KOPT-K1 (cell line): ENCODE results near the gene INPP4B.

ENCODE experiments used
- H3K27ac ChIP-seq: fragments of 200-600 bp; sonication (generic); 2 replicates; pipeline ENCODE4 v1.5.1; 2016; ENCODE audit warnings: antibody characterized with exemption, mild to moderate bottlenecking, low read depth, low read length; ENCODE audit not compliant: poor library complexity, severe bottlenecking
- H3K36me3 ChIP-seq: fragments of 200-600 bp; sonication (generic); 2 replicates; pipeline ENCODE4 v1.5.1; 2017; ENCODE audit warnings: antibody characterized with exemption, mild to moderate bottlenecking, low read length, moderate library complexity; ENCODE audit not compliant: insufficient read depth
- H3K9me3 ChIP-seq: fragments of 200-600 bp; sonication (generic); 2 replicates; pipeline ENCODE4 v1.5.1; 2017; ENCODE audit warnings: antibody characterized with exemption, low read length, mild to moderate bottlenecking; ENCODE audit not compliant: insufficient read depth, poor library complexity, severe bottlenecking

Gene INPP4B

GRCh38 chr4:142452161-142452855 is 393.8 kb downstream of the INPP4B start:
- Histone ChIP-seq H3K9me3 (no peaks in the 10 kb centered on the region), H3K27ac (no peak overlapping the region), H3K36me3 (no peaks in the 10 kb centered on the region)

GRCh38 chr4:142449771-142450373 is 396.2 kb downstream of the INPP4B start:
- Histone ChIP-seq H3K36me3 (no peaks in the 10 kb centered on the region), H3K9me3 (no peaks in the 10 kb centered on the region), H3K27ac (no peak overlapping the region)

GRCh38 chr4:142447009-142447408 is 399.1 kb downstream of the INPP4B start:
- no peaks in the 10 kb centered on the region for H3K36me3 ChIP-seq
- H3K27ac ChIP-seq: no peak overlapping the region
- H3K9me3 ChIP-seq: no peaks in the 10 kb centered on the region

- H3K36me3 ChIP-seq: no peaks in the 10 kb centered on the region
- H3K9me3 ChIP-seq: no peaks in the 10 kb centered on the region
- H3K27ac ChIP-seq: no peak overlapping the region
These were observed 402.6 kb downstream of the INPP4B start for GRCh38 chr4:142443469-142443868.

GRCh38 chr4:142440093-142440492 is 406.0 kb downstream of the INPP4B start:
- Histone ChIP-seq H3K9me3 (no peaks in the 10 kb centered on the region), H3K27ac (no peak overlapping the region), H3K36me3 (no peaks in the 10 kb centered on the region)

GRCh38 chr4:142435599-142436235 is 410.4 kb downstream of the INPP4B start:
- H3K27ac ChIP-seq: no peak overlapping the region
- no peaks in the 10 kb centered on the region for H3K9me3 ChIP-seq
- H3K36me3 ChIP-seq: no peaks in the 10 kb centered on the region

GRCh38 chr4:142434519-142435224 is 411.4 kb downstream of the INPP4B start:
- no peaks in the 10 kb centered on the region for H3K36me3 ChIP-seq
- no peak overlapping the region for H3K27ac ChIP-seq
- no peaks in the 10 kb centered on the region for H3K9me3 ChIP-seq

GRCh38 chr4:142428715-142429114 is 417.4 kb downstream of the INPP4B start:
- Histone ChIP-seq H3K9me3 (no peaks in the 10 kb centered on the region), H3K27ac (no peak overlapping the region), H3K36me3 (no peaks in the 10 kb centered on the region)

GRCh38 chr4:142427456-142427855 is 418.6 kb downstream of the INPP4B start:
- Histone ChIP-seq H3K27ac (no peak overlapping the region), H3K9me3 (no peaks in the 10 kb centered on the region), H3K36me3 (no peaks in the 10 kb centered on the region)

GRCh38 chr4:142423861-142424260 is 422.2 kb downstream of the INPP4B start:
- H3K27ac ChIP-seq: no peak overlapping the region
- no peaks in the 10 kb centered on the region for H3K36me3 ChIP-seq
- no peaks in the 10 kb centered on the region for H3K9me3 ChIP-seq

GRCh38 chr4:142420311-142421095 is 425.6 kb downstream of the INPP4B start:
- Histone ChIP-seq H3K9me3 (no peaks in the 10 kb centered on the region), H3K27ac (no peak overlapping the region), H3K36me3 (no peaks in the 10 kb centered on the region)

GRCh38 chr4:142419712-142420111 is 426.4 kb downstream of the INPP4B start:
- Histone ChIP-seq H3K27ac (no peak overlapping the region), H3K9me3 (peaks cover 4% of the 10 kb centered on the region), H3K36me3 (no peaks in the 10 kb centered on the region)

- Histone ChIP-seq H3K36me3 (no peaks in the 10 kb centered on the region), H3K27ac (no peak overlapping the region), H3K9me3 (peaks cover 4% of the 10 kb centered on the region)
These were observed 427.4 kb downstream of the INPP4B start for GRCh38 chr4:142418697-142419096.

GRCh38 chr4:142416711-142417275 is 429.3 kb downstream of the INPP4B start:
- Histone ChIP-seq H3K9me3 (peaks cover 4% of the 10 kb centered on the region), H3K36me3 (no peaks in the 10 kb centered on the region), H3K27ac (no peak overlapping the region)
